HCT116 (cell line): ENCODE data around the gene SPACDR.

Experiments used
- EZH2 ChIP-seq: fragments of 200-600 bp; sonication (generic); IDR thresholded peaks from 2 replicates; pipeline ENCODE4 v1.6.1; 2017; ENCODE audit warnings: antibody characterized with exemption, mixed run types
- POLR2A ChIP-seq: IDR thresholded peaks from 2 replicates; pipeline ENCODE4 v1.7.0; 2011; ENCODE audit warnings: borderline replicate concordance; ENCODE audit not compliant: insufficient read depth, insufficient read length; ENCODE audit errors: extremely low read depth
- TCF7L2 ChIP-seq: IDR thresholded peaks from 2 replicates; pipeline ENCODE4 v1.7.0; 2011; ENCODE audit warnings: borderline replicate concordance, inconsistent platforms; ENCODE audit not compliant: insufficient read depth, insufficient read length; ENCODE audit errors: extremely low read depth
- YY1 ChIP-seq: IDR thresholded peaks from 2 replicates; pipeline ENCODE4 v1.6.1; 2011; ENCODE audit warnings: low read length, low read depth, moderate library complexity, mild to moderate bottlenecking; ENCODE audit not compliant: insufficient replicate concordance; ENCODE audit errors: extremely low read depth
- ZFX ChIP-seq: fragments of 450-650 bp; IDR thresholded peaks from 2 replicates; pipeline ENCODE4 v1.6.1; 2017
- TF ChIP-seq, protein P1 (sequence below): IDR thresholded peaks from 2 replicates; pipeline ENCODE4 v1.6.1; 2012
- TF ChIP-seq, protein P2 (sequence below), 3 experiments: fragments of 200-600 bp in 1 of 3; sonication (generic) in 1 of 3; IDR thresholded peaks in 2 of 3; conservative IDR thresholded peaks in 1 of 3; 2 replicates each; pipeline ENCODE4 v1.5.1; 2012 to 2017; ENCODE audit warnings: low read depth in 2 of 3, low read length in 2 of 3, antibody characterized with exemption in 1 of 3, borderline replicate concordance in 1 of 3, control low read depth in 1 of 3, mild to moderate bottlenecking in 1 of 3, mixed read lengths in 1 of 3, mixed run types in 1 of 3, moderate library complexity in 1 of 3; ENCODE audit not compliant: insufficient read depth in 1 of 3
- TF ChIP-seq, protein P3 (sequence below): IDR thresholded peaks from 2 replicates; pipeline ENCODE4 v1.6.1; 2011; ENCODE audit warnings: mild to moderate bottlenecking, low read length, moderate library complexity; ENCODE audit not compliant: insufficient replicate concordance; ENCODE audit errors: extremely low read depth
- TF ChIP-seq, protein P4 (sequence below): IDR thresholded peaks from 2 replicates; pipeline ENCODE4 v1.6.1; 2012; ENCODE audit warnings: low read depth

DNA sequence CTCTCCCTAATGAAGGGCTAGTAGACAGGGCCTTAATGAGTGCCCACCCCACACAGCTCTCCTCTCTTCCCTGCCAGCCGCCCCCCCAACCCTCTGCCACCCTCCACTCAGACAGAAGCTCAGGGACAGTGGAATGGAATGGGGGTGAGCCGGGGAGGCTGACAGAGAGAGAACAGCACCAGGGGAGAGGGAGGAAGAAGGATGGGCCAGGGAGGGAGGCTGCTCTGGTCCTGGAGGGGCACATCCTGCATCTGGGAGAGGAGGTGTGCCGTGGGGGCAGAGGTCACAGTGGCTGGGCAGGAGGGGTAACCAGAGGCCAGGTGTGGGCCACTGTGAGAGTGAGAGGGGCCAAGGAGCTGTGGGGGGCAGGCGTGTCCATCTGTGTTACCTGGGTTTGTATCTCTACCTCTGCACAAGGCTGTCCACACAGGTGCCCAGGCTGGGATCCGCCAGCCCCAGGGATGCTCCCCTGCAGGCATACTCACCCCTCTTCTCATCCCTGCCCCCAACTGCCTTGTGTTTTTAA lies 22.1 kb upstream of the SPACDR start:
- TF ChIP-seq, protein P1, sequence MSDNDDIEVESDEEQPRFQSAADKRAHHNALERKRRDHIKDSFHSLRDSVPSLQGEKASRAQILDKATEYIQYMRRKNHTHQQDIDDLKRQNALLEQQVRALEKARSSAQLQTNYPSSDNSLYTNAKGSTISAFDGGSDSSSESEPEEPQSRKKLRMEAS: no peak
- TF ChIP-seq EZH2 (no peak), POLR2A (no peak), ZFX (no peak), YY1 (no peak), TCF7L2 (no peak)
- TF ChIP-seq, protein P2, sequence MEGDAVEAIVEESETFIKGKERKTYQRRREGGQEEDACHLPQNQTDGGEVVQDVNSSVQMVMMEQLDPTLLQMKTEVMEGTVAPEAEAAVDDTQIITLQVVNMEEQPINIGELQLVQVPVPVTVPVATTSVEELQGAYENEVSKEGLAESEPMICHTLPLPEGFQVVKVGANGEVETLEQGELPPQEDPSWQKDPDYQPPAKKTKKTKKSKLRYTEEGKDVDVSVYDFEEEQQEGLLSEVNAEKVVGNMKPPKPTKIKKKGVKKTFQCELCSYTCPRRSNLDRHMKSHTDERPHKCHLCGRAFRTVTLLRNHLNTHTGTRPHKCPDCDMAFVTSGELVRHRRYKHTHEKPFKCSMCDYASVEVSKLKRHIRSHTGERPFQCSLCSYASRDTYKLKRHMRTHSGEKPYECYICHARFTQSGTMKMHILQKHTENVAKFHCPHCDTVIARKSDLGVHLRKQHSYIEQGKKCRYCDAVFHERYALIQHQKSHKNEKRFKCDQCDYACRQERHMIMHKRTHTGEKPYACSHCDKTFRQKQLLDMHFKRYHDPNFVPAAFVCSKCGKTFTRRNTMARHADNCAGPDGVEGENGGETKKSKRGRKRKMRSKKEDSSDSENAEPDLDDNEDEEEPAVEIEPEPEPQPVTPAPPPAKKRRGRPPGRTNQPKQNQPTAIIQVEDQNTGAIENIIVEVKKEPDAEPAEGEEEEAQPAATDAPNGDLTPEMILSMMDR (IDR thresholded peaks at IDR 0.05 in 2 of 3, conservative IDR thresholded peaks at IDR 0.05 in 1 of 3; ENCODE audit: borderline replicate concordance in 1 of 3, insufficient read depth in 1 of 3, low read depth in 2 of 3, low read length in 2 of 3): no peak
- TF ChIP-seq, protein P3, sequence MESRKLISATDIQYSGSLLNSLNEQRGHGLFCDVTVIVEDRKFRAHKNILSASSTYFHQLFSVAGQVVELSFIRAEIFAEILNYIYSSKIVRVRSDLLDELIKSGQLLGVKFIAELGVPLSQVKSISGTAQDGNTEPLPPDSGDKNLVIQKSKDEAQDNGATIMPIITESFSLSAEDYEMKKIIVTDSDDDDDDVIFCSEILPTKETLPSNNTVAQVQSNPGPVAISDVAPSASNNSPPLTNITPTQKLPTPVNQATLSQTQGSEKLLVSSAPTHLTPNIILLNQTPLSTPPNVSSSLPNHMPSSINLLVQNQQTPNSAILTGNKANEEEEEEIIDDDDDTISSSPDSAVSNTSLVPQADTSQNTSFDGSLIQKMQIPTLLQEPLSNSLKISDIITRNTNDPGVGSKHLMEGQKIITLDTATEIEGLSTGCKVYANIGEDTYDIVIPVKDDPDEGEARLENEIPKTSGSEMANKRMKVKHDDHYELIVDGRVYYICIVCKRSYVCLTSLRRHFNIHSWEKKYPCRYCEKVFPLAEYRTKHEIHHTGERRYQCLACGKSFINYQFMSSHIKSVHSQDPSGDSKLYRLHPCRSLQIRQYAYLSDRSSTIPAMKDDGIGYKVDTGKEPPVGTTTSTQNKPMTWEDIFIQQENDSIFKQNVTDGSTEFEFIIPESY: no peak
- TF ChIP-seq, protein P4, sequence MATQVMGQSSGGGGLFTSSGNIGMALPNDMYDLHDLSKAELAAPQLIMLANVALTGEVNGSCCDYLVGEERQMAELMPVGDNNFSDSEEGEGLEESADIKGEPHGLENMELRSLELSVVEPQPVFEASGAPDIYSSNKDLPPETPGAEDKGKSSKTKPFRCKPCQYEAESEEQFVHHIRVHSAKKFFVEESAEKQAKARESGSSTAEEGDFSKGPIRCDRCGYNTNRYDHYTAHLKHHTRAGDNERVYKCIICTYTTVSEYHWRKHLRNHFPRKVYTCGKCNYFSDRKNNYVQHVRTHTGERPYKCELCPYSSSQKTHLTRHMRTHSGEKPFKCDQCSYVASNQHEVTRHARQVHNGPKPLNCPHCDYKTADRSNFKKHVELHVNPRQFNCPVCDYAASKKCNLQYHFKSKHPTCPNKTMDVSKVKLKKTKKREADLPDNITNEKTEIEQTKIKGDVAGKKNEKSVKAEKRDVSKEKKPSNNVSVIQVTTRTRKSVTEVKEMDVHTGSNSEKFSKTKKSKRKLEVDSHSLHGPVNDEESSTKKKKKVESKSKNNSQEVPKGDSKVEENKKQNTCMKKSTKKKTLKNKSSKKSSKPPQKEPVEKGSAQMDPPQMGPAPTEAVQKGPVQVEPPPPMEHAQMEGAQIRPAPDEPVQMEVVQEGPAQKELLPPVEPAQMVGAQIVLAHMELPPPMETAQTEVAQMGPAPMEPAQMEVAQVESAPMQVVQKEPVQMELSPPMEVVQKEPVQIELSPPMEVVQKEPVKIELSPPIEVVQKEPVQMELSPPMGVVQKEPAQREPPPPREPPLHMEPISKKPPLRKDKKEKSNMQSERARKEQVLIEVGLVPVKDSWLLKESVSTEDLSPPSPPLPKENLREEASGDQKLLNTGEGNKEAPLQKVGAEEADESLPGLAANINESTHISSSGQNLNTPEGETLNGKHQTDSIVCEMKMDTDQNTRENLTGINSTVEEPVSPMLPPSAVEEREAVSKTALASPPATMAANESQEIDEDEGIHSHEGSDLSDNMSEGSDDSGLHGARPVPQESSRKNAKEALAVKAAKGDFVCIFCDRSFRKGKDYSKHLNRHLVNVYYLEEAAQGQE: no peak
